ENCODE results near the gene PPP1R37.

DNA sequence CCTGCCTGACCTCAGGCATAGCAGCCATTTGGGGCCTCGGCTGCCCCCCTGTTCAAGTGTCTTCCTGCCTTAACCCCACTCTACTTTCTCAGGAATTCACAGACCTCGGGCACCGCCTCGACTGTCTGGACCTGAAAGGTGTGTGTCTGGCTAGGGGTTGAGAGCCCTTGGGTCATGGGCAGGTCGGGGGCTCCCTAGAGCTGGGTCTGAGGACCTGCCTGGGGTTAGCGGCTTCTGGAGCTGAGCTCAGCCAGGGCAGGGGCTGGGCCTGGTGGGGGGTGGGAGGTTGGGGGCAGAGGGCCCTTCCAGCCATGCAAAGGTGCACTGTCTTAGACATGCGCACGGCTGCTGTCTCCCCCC is 47.1 kb downstream of the PPP1R37 start:
- TF ChIP-seq CTCF (conservative IDR thresholded peaks at IDR 0.05; ENCODE audit: low read depth, low read length) = no peak
- no peak for TF ChIP-seq EZH2phosphoT487 (IDR thresholded peaks at IDR 0.05; ENCODE audit: borderline replicate concordance, low read length)
- no peak for TF ChIP-seq EZH2 (IDR thresholded peaks at IDR 0.05; ENCODE audit: low read length, unreplicated experiment)

Measured in PC-3 (cell line).